Ovary (tissue), 3 donors: Measurements from ENCODE around the gene SH2D4B.

ENCODE experiments used
- POLR2A ChIP-seq: fragments of 450-650 bp; IDR thresholded peaks from one replicate; pipeline ENCODE4 v1.6.1; 2017; ENCODE audit warnings: antibody characterized with exemption, mild to moderate bottlenecking, moderate library complexity
- TF ChIP-seq, protein P1 (sequence below), 3 donors: fragments of 450-650 bp in 2 of 3; fragments of 200-600 bp in 1 of 3; IDR thresholded peaks; one replicate each; pipeline versions ENCODE4 v1.5.1 to v1.8.0; 2016 to 2022; ENCODE audit warnings: antibody characterized with exemption in 3 of 3, mild to moderate bottlenecking in 1 of 3
- donor health status: DM: no; HTN: no; CAD: no.

DNA sequence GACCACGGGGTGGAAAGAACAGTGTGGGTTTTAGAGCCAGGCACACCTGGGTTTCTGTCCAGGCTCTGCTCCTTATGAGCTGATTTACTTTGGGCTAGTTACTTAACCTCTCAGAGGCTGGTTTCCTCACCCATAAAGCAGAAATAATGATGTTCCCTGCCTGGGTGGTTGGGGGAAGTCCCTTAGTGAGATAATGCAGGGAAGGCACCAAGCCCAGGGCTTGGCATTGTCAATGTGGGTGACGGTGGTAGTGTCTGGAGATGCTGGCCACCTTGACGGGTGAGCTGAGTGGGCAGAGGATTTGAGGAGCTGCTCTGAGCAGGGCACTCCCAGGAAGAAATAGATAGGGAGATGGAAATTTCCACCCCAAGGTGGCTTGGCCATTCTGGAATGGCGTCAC, 65.2 kb downstream of the SH2D4B start:
- TF ChIP-seq POLR2A = no peak
- TF ChIP-seq, protein P1, sequence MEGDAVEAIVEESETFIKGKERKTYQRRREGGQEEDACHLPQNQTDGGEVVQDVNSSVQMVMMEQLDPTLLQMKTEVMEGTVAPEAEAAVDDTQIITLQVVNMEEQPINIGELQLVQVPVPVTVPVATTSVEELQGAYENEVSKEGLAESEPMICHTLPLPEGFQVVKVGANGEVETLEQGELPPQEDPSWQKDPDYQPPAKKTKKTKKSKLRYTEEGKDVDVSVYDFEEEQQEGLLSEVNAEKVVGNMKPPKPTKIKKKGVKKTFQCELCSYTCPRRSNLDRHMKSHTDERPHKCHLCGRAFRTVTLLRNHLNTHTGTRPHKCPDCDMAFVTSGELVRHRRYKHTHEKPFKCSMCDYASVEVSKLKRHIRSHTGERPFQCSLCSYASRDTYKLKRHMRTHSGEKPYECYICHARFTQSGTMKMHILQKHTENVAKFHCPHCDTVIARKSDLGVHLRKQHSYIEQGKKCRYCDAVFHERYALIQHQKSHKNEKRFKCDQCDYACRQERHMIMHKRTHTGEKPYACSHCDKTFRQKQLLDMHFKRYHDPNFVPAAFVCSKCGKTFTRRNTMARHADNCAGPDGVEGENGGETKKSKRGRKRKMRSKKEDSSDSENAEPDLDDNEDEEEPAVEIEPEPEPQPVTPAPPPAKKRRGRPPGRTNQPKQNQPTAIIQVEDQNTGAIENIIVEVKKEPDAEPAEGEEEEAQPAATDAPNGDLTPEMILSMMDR (IDR thresholded peaks at IDR 0.05) = no peak
